A549 (cell line): ENCODE results near the gene NUP50.

Source experiments
- CEBPB ChIP-seq, 2 experiments: fragments of >200 bp in 1 of 2; sonication (Bioruptor Twin) in 1 of 2; formaldehyde crosslinking in 1 of 2; IDR thresholded peaks; 2 replicates each; pipeline ENCODE4 v1.6.1; 2012 to 2016
- EHMT2 ChIP-seq: fragments of 200-600 bp; sonication (generic); IDR thresholded peaks from 2 replicates; pipeline ENCODE4 v1.6.1; 2016; ENCODE audit warnings: antibody characterized with exemption, low read depth, mild to moderate bottlenecking, moderate library complexity
- MAFK ChIP-seq: fragments of 450-650 bp; IDR thresholded peaks from 2 replicates; pipeline ENCODE4 v1.6.1; 2014; ENCODE audit not compliant: partially characterized antibody
- PHF8 ChIP-seq: fragments of 200-600 bp; sonication (generic); IDR thresholded peaks from 2 replicates; pipeline ENCODE4 v1.6.1; 2016; ENCODE audit warnings: low read depth, mild to moderate bottlenecking, antibody characterized with exemption, moderate library complexity, borderline replicate concordance
- POLR2AphosphoS2 ChIP-seq: conservative IDR thresholded peaks from 2 replicates; pipeline ENCODE4 v1.6.1; 2012; ENCODE audit warnings: low read length, improper control_type of control experiment, inconsistent platforms
- RAD21 ChIP-seq, 2 experiments: fragments of >200 bp in 1 of 2; sonication (Bioruptor Twin) in 1 of 2; formaldehyde crosslinking in 1 of 2; IDR thresholded peaks in 1 of 2; conservative IDR thresholded peaks in 1 of 2; 2 replicates in 1 of 2; 3 replicates in 1 of 2; pipeline ENCODE4 v1.6.1; 2012 to 2018; ENCODE audit warnings: inconsistent platforms in 1 of 2
- TP53 ChIP-seq: fragments of 250-450 bp; sonication (Bioruptor Pico); IDR thresholded peaks from 2 replicates; pipeline ENCODE4 v1.5.0; 2021; ENCODE audit warnings: mild to moderate bottlenecking, moderate library complexity
- TF ChIP-seq, protein P1 (sequence below): fragments of >200 bp; sonication (Bioruptor Twin); formaldehyde crosslinking; IDR thresholded peaks from 3 replicates; pipeline ENCODE4 v1.5.1; 2016
- TF ChIP-seq, protein P2 (sequence below): fragments of 450-650 bp; IDR thresholded peaks from 2 replicates; pipeline ENCODE4 v1.6.1; 2014; ENCODE audit warnings: antibody characterized with exemption
- TF ChIP-seq, protein P3 (sequence below): fragments of 150-350 bp; IDR thresholded peaks from 2 replicates; pipeline ENCODE4 v1.6.1; 2014; ENCODE audit warnings: low read depth, mild to moderate bottlenecking, low read length

DNA sequence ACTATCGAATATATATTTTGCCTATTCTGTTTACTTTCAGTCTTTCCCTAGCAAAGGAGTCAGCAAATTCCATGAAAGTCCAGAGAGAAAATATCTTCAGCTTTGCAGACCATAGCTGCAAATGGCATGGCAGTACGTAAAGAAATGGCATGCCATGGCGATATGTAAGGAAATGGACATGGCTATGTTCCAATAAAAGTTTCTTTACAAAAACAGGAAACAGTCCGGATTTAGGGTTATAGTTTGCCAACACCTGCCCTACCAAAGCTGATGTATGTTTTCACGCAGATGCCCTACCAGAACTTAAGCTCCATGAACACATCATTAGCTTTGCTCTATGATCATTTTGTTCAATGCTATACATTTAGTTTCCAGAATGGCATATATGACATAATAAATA is 57.5 kb downstream of the NUP50 start:
- no peak for TF ChIP-seq RAD21 (conservative IDR thresholded peaks at IDR 0.05 in 1 of 2, IDR thresholded peaks at IDR 0.05 in 1 of 2)
- TF ChIP-seq, protein P1, sequence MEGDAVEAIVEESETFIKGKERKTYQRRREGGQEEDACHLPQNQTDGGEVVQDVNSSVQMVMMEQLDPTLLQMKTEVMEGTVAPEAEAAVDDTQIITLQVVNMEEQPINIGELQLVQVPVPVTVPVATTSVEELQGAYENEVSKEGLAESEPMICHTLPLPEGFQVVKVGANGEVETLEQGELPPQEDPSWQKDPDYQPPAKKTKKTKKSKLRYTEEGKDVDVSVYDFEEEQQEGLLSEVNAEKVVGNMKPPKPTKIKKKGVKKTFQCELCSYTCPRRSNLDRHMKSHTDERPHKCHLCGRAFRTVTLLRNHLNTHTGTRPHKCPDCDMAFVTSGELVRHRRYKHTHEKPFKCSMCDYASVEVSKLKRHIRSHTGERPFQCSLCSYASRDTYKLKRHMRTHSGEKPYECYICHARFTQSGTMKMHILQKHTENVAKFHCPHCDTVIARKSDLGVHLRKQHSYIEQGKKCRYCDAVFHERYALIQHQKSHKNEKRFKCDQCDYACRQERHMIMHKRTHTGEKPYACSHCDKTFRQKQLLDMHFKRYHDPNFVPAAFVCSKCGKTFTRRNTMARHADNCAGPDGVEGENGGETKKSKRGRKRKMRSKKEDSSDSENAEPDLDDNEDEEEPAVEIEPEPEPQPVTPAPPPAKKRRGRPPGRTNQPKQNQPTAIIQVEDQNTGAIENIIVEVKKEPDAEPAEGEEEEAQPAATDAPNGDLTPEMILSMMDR, result no peak
- no peak for TF ChIP-seq MAFK
- no peak for TF ChIP-seq CEBPB (IDR thresholded peaks at IDR 0.05)
- no peak for TF ChIP-seq PHF8
- TF ChIP-seq, protein P2, sequence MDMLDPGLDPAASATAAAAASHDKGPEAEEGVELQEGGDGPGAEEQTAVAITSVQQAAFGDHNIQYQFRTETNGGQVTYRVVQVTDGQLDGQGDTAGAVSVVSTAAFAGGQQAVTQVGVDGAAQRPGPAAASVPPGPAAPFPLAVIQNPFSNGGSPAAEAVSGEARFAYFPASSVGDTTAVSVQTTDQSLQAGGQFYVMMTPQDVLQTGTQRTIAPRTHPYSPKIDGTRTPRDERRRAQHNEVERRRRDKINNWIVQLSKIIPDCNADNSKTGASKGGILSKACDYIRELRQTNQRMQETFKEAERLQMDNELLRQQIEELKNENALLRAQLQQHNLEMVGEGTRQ, result no peak
- TF ChIP-seq, protein P3, sequence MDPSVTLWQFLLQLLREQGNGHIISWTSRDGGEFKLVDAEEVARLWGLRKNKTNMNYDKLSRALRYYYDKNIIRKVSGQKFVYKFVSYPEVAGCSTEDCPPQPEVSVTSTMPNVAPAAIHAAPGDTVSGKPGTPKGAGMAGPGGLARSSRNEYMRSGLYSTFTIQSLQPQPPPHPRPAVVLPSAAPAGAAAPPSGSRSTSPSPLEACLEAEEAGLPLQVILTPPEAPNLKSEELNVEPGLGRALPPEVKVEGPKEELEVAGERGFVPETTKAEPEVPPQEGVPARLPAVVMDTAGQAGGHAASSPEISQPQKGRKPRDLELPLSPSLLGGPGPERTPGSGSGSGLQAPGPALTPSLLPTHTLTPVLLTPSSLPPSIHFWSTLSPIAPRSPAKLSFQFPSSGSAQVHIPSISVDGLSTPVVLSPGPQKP, result no peak
- no peak for TF ChIP-seq TP53 (CRISPR knock-in tag)
- no peak for TF ChIP-seq EHMT2
- TF ChIP-seq POLR2AphosphoS2, result no peak
